ENCODE data around the gene VIPR2.

DNA sequence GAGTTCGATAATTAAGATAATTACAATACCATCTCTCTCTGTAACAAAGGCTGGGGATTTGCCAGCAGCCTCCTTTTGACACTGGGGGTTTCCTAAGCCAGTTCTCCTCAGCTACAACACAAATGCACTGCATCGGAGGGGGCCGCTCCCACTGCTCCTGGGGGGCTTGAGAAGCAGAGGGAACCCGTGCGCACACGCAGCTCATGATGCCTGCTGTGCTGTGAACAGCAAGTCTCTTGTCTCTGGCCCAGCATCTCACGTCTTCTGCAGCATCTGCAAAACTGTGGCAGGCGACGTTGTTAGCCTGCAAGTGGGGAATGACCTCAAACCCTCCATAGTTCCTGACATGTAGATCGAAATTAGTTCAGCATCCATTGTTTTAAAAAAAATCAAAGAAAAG lies 5.5 kb downstream of the VIPR2 start:
- TF ChIP-seq CTCF (IDR thresholded peaks at IDR 0.05) (no peak), EP300 (IDR thresholded peaks at IDR 0.05) (no peak)
